Upper lobe of left lung (tissue), 6 donors: ENCODE data around the gene S1PR5. TPM values are rescaled to one million over a fixed set of nuclear protein-coding genes. Genes with fewer than 3 reads are reported as not detected.

Experiments
- ATAC-seq, 2 donors: fragments of 200-7000 bp; cut with Tn5 transposase; one replicate each; pipeline ENCODE4 v1.9.1; 2022; ENCODE audit warnings: mild to moderate bottlenecking in 2 of 2, moderate library complexity in 2 of 2; ENCODE audit not compliant: low FRiP score in 2 of 2
- DNase-seq, 2 donors: peaks; one replicate each; pipeline ENCODE4 v3.0.0-alpha.2; 2019 to 2020
- H3K27ac ChIP-seq, 4 donors: fragments of 200-600 bp; sonication (generic); one replicate each; pipeline ENCODE4 v1.5.1; 2016 to 2019
- H3K27me3 ChIP-seq, 4 donors: fragments of 200-600 bp; sonication (generic); one replicate each; pipeline ENCODE4 v1.5.1; 2017 to 2019
- H3K36me3 ChIP-seq, 4 donors: fragments of 200-600 bp; sonication (generic); one replicate each; pipeline ENCODE4 v1.5.1; 2016 to 2019
- H3K4me1 ChIP-seq, 4 donors: fragments of 200-600 bp; sonication (generic); one replicate each; pipeline ENCODE4 v1.5.1; 2018 to 2019
- H3K4me3 ChIP-seq, 4 donors: fragments of 200-600 bp; sonication (generic); one replicate each; pipeline ENCODE4 v1.5.1; 2017 to 2019; ENCODE audit warnings: mild to moderate bottlenecking in 2 of 4, moderate library complexity in 1 of 4
- H3K9me3 ChIP-seq, 4 donors: fragments of 200-600 bp; sonication (generic); one replicate each; pipeline ENCODE4 v1.5.1; 2018 to 2019
- EP300 ChIP-seq, 4 donors: sonication (generic); formaldehyde crosslinking; IDR thresholded peaks; one replicate each; pipeline ENCODE4 v1.5.1; 2017; ENCODE audit warnings: antibody characterized with exemption in 4 of 4, control low read depth in 2 of 4
- POLR2A ChIP-seq, 4 donors: fragments of 450-650 bp; IDR thresholded peaks; one replicate each; pipeline ENCODE4 v1.5.1; 2016 to 2017; ENCODE audit warnings: antibody characterized with exemption in 4 of 4, mild to moderate bottlenecking in 2 of 4
- POLR2AphosphoS5 ChIP-seq, 2 donors: sonication (generic); formaldehyde crosslinking; IDR thresholded peaks; one replicate each; pipeline ENCODE4 v1.5.1; 2017; ENCODE audit warnings: antibody characterized with exemption in 2 of 2
- WGBS, 2 donors: methylation state at CpG; one replicate each; pipeline ENCODE4 v1.1.5; 2017 to 2018; 5-methylcytosine and 5-hydroxymethylcytosine counted together
- total RNA-seq, 6 donors: library from RNA; depleted of rRNA in 4 of 6; stranded (reverse); fragments of >200 nt in 4 of 6; gene quantifications; one replicate each; pipeline versions ENCODE4 v1.1.0 to v1.2.1, GENCODE V29; 2016 to 2021
- TF ChIP-seq, protein P1 (sequence below), 6 experiments: fragments of 450-650 bp in 4 of 6; fragments of 200-600 bp in 2 of 6; sonication (generic) in 2 of 6; IDR thresholded peaks; one replicate each; pipeline ENCODE4 v1.5.1; 2016 to 2019; ENCODE audit warnings: antibody characterized with exemption in 6 of 6
- donor health status: DM: no; HTN: no; CAD: no; lungs with moderate emphysema.
- donor health status: DM: no; HTN: yes; CAD: no; lungs with severe emphysema.

The S1PR5 gene
- total RNA-seq, 6 donors from 2014 or later = 0.49 to 2.7 (median 1.8) TPM

DNA sequence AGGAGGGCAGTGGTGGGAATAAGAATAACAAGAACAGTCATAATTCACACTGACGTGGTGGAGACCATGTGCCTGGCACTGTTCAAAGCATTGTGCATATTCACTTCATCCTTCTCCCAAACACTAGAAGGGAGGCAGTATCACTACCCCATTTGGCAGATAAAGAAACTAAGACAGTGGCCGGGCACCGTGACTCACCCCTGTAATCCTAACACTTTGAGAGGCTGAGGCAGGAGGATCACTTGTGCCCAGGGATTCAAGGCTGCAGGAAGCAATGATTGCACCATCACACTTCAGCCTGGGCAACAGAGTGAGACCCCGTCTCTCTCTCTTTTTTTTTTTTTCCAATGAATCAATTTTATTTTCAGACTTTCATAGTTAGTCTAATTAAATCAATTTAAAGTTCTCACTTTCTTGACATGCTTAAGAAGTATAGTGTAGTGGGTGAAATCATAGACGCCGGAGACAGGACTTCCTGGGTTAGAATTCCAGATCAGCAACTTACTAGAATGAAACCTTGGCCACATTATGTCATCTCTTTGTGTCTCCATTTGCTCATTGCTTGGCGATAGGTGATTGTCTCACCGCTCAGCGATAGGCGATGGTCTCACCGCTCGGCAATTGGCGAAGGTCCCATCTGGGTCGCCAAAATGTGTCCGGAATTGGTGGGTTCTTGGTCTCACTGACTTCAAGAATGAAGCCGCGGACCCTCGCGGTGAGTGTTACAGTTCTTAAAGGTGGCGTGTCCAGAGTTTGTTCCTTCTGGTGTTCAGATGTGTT is 21.1 kb upstream of the S1PR5 start:
- Histone ChIP-seq H3K9me3 (no peaks in the 10 kb centered on the region), H3K4me3 (no peak overlapping the region), H3K27me3 (no peaks in the 10 kb centered on the region), H3K27ac (no peak overlapping the region), H3K4me1 (peaks cover 0 to 4% (median 4%) of the 10 kb centered on the region in 4 donors), H3K36me3 (no peaks in the 10 kb centered on the region)
- DNase-seq (no peak), ATAC-seq (no peak)
- TF ChIP-seq POLR2A (IDR thresholded peaks at IDR 0.05) (no peak), POLR2AphosphoS5 (IDR thresholded peaks at IDR 0.05) (no peak), EP300 (IDR thresholded peaks at IDR 0.05) (no peak)
- TF ChIP-seq, protein P1, sequence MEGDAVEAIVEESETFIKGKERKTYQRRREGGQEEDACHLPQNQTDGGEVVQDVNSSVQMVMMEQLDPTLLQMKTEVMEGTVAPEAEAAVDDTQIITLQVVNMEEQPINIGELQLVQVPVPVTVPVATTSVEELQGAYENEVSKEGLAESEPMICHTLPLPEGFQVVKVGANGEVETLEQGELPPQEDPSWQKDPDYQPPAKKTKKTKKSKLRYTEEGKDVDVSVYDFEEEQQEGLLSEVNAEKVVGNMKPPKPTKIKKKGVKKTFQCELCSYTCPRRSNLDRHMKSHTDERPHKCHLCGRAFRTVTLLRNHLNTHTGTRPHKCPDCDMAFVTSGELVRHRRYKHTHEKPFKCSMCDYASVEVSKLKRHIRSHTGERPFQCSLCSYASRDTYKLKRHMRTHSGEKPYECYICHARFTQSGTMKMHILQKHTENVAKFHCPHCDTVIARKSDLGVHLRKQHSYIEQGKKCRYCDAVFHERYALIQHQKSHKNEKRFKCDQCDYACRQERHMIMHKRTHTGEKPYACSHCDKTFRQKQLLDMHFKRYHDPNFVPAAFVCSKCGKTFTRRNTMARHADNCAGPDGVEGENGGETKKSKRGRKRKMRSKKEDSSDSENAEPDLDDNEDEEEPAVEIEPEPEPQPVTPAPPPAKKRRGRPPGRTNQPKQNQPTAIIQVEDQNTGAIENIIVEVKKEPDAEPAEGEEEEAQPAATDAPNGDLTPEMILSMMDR (IDR thresholded peaks at IDR 0.05) = no peak
- WGBS, 2 donors = 61 to 64% methylated on average over 19 to 20 of the region's 20 CpGs

DNA sequence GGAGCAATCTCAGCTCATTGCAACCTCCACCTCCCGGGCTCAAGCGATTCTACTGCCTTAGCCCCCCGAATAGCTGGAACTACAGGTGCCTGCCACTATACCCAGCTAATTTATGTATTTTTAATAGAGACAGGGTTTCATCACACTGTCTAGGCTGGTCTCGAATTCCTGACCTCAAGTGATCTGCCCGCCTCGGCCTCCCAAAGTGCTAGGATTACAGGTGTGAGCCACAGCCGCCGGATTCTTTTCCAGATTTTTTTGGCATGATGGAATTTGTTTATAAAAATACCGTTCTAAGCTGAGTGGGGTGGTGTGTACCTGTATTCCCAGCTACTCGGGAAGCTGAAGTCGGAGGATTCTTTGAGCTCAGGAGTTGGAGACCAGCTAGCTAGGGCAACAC is 20.4 kb upstream of the S1PR5 start:
- ATAC-seq = no peak
- no peaks in the 10 kb centered on the region for H3K9me3 ChIP-seq
- DNase-seq = no peak

DNA sequence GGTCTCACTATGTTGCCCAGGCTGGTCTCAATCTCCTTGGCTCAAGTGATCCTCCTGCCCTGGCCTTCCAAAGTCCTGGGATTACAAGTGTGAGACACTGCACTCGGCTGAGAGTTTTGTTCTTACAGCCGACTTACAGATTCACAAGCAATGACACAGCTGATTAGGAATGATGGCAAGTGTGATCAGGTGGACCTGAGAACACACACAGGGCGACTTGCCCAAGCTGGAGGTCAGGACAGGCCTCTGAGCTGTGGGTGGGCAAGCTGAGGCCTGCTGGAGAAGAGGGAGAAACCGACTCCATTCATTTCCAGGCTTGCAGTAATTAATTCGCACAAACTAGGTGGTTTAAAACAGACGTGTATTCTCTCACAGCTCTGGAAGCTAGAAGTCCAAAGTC is 18.4 kb upstream of the S1PR5 start:
- Histone ChIP-seq H3K36me3 (no peaks in the 10 kb centered on the region), H3K9me3 (no peaks in the 10 kb centered on the region), H3K4me1 (no peaks in the 10 kb centered on the region), H3K27me3 (no peaks in the 10 kb centered on the region), H3K4me3 (no peak overlapping the region), H3K27ac (no peak overlapping the region)
- no peak for ATAC-seq
- no peak for DNase-seq
- TF ChIP-seq EP300 (IDR thresholded peaks at IDR 0.05) (no peak), POLR2A (IDR thresholded peaks at IDR 0.05) (no peak), POLR2AphosphoS5 (IDR thresholded peaks at IDR 0.05) (no peak)
- TF ChIP-seq, protein P1 (IDR thresholded peaks at IDR 0.05) = no peak
- WGBS, 2 donors = 71 to 81% methylated on average over 6 of the region's 6 CpGs

More for the DNA sequence above, 20.4 kb upstream of the S1PR5 start:
- Histone ChIP-seq H3K27me3 (no peaks in the 10 kb centered on the region), H3K36me3 (no peaks in the 10 kb centered on the region), H3K27ac (no peak overlapping the region), H3K4me1 (no peaks in the 10 kb centered on the region), H3K4me3 (no peak overlapping the region)
- TF ChIP-seq, protein P1 (IDR thresholded peaks at IDR 0.05) = no peak
- no peak for TF ChIP-seq EP300 (IDR thresholded peaks at IDR 0.05)
- TF ChIP-seq POLR2AphosphoS5 (IDR thresholded peaks at IDR 0.05) = no peak
- TF ChIP-seq POLR2A (IDR thresholded peaks at IDR 0.05) = no peak
- 76 to 79% methylated on average over 11 of the region's 11 CpGs for WGBS, 2 donors

DNA sequence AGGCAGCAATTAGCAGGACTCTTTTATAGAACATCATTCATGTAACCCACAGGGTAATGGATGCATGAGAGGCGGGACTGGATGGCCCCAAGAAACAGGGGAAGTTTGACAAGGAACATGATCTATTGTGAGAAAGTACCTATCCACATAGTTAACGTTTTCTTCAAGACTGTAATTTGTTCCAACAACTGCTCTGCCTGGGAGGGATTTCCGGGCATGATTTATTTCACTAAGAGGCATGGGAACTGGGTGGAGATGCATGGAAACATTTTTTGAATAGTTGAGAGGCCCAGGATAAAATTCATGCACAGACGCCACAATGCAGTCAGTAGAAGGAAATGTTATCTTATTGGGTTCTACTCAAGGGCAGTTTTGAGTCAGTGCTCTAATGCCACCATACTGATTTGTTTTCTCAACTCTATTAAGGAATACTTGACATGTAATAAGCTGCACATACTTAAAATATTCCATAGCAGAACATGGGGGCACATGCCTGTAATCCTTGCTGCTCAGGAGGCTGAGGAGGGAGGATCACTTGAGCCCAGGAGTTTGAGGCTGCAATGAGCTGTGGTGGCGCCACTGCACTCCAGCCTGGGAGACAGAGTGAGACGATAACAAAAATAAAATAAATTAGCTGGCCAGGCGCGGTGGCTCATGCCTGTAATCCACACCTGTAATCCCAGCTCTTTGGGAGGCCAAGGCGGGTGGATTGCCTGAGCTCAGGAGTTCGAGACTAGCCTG is 16.6 kb upstream of the S1PR5 start:
- DNase-seq (no peak), ATAC-seq (no peak)
- Histone ChIP-seq H3K27me3 (no peaks in the 10 kb centered on the region), H3K4me3 (no peak overlapping the region), H3K9me3 (no peaks in the 10 kb centered on the region), H3K4me1 (no peaks in the 10 kb centered on the region), H3K27ac (no peak overlapping the region), H3K36me3 (no peaks in the 10 kb centered on the region)
- TF ChIP-seq POLR2AphosphoS5 (IDR thresholded peaks at IDR 0.05) (no peak), EP300 (IDR thresholded peaks at IDR 0.05) (no peak), POLR2A (IDR thresholded peaks at IDR 0.05) (no peak)
- TF ChIP-seq, protein P1 (IDR thresholded peaks at IDR 0.05) = no peak
- 65 to 69% methylated on average over 10 of the region's 10 CpGs for WGBS, 2 donors
